Spleen (tissue), 11 donors: ENCODE data around the gene ASXL3. TPM values are rescaled to one million over a fixed set of nuclear protein-coding genes. Genes with fewer than 3 reads are reported as not detected.
A peak's percentile ranks its signal among the peaks of the same experiment; 100 is the strongest.

Experiments used
- DNase-seq: peaks from one replicate; pipeline ENCODE4 v3.0.0-alpha.2; 2020
- H3K27ac ChIP-seq, 8 donors: fragments of 200-600 bp; sonication (generic) in 7 of 8; 1 replicate in 4 of 8; 2 replicates in 4 of 8; pipeline versions ENCODE4 v1.5.0 to v1.8.0; 2016 to 2021; ENCODE audit warnings: inconsistent platforms in 4 of 8, mild to moderate bottlenecking in 4 of 8, moderate library complexity in 1 of 8
- H3K27me3 ChIP-seq, 7 donors: fragments of 200-600 bp; sonication (generic) in 6 of 7; replicated peaks in 1 of 7; 1 replicate in 4 of 7; 2 replicates in 3 of 7; pipeline versions ENCODE4 v1.5.0 to v1.8.0; 2016 to 2021; ENCODE audit warnings: inconsistent platforms in 3 of 7, mild to moderate bottlenecking in 1 of 7
- H3K36me3 ChIP-seq, 6 donors: fragments of 200-600 bp; sonication (generic) in 5 of 6; 1 replicate in 4 of 6; 2 replicates in 2 of 6; pipeline versions ENCODE4 v1.5.0 to v1.8.0; 2016 to 2021; ENCODE audit warnings: inconsistent platforms in 2 of 6
- H3K4me1 ChIP-seq, 6 donors: fragments of 200-600 bp; sonication (generic) in 5 of 6; 1 replicate in 3 of 6; 2 replicates in 3 of 6; pipeline versions ENCODE4 v1.5.0 to v1.8.0; 2016 to 2021; ENCODE audit warnings: inconsistent platforms in 3 of 6
- H3K4me3 ChIP-seq, 8 donors: fragments of 200-600 bp; sonication (generic) in 7 of 8; 1 replicate in 4 of 8; 2 replicates in 4 of 8; pipeline versions ENCODE4 v1.5.0 to v1.8.0; 2016 to 2021; ENCODE audit warnings: inconsistent platforms in 4 of 8, mild to moderate bottlenecking in 4 of 8, moderate library complexity in 2 of 8
- H3K9me3 ChIP-seq, 8 donors: fragments of 200-600 bp; sonication (generic) in 7 of 8; 1 replicate in 4 of 8; 2 replicates in 4 of 8; pipeline versions ENCODE4 v1.5.0 to v1.8.0; 2016 to 2021; ENCODE audit warnings: inconsistent platforms in 4 of 8
- CTCF ChIP-seq, 11 experiments: fragments of 200-600 bp in 7 of 11; fragments of 450-650 bp in 4 of 11; sonication (generic) in 4 of 11; IDR thresholded peaks in 8 of 11; conservative IDR thresholded peaks in 3 of 11; 1 replicate in 7 of 11; 2 replicates in 4 of 11; pipeline versions ENCODE4 v1.4.0 to v1.8.0; 2016 to 2021; ENCODE audit warnings: antibody characterized with exemption in 11 of 11, inconsistent platforms in 4 of 11, mild to moderate bottlenecking in 1 of 11
- POLR2A ChIP-seq, 3 donors: fragments of 450-650 bp; IDR thresholded peaks; one replicate each; pipeline ENCODE4 v1.5.1; 2017; ENCODE audit warnings: antibody characterized with exemption in 3 of 3, mild to moderate bottlenecking in 1 of 3
- POLR2AphosphoS5 ChIP-seq, 3 donors: sonication (generic); formaldehyde crosslinking; IDR thresholded peaks; one replicate each; pipeline ENCODE4 v1.5.1; 2017; ENCODE audit warnings: antibody characterized with exemption in 3 of 3
- WGBS, 5 donors: extraction: QIAGEN DNeasy Blood & Tissue Kit in 3 of 5; methylation state at CpG; one replicate each; pipeline versions ENCODE4 v1.1.5 to v1.1.7; 2013 to 2018; 5-methylcytosine and 5-hydroxymethylcytosine counted together
- intact Hi-C: fragments of 100-400 bp; cut with DNase I; formaldehyde crosslinking; loops from one replicate; pipeline ENCODE4 v1.15.0; 2023; ENCODE audit warnings: low total_unique reads
- polyA plus RNA-seq, 3 donors: library from polyadenylated mRNA; stranded (reverse); fragments of 200-250 nt; gene quantifications; one replicate each; pipeline ENCODE4 v1.2.1, GENCODE V29; 2013
- total RNA-seq, 7 donors: library from RNA; depleted of rRNA in 3 of 7; stranded (reverse); fragments of >200 nt in 3 of 7; fragmentation: NEBNext Ultra II Directional in 4 of 7; extraction: Animal tissue kit (Norgen Biotek cat#: 25700) in 4 of 7; gene quantifications; one replicate each; pipeline versions ENCODE4 v1.1.0 to v1.2.1, GENCODE V29; 2016 to 2021
- donor health status: healthy with polysubstance abuse.
- donor health status: DM: no; HTN: no; CAD: no; lungs with moderate emphysema.
- donor health status: DM: no; HTN: no; CAD: no.
- donor health status: Bipolar disorder and iron deficiency.
- donor health status: healthy.
- donor health status: DM: no; HTN: no; CAD: no.
- donor health status: DM: yes; HTN: yes; CAD: no.

Gene ASXL3
- total and polyA plus RNA-seq, 10 donors = 0.02 to 3.5 (median 0.76) TPM

DNA sequence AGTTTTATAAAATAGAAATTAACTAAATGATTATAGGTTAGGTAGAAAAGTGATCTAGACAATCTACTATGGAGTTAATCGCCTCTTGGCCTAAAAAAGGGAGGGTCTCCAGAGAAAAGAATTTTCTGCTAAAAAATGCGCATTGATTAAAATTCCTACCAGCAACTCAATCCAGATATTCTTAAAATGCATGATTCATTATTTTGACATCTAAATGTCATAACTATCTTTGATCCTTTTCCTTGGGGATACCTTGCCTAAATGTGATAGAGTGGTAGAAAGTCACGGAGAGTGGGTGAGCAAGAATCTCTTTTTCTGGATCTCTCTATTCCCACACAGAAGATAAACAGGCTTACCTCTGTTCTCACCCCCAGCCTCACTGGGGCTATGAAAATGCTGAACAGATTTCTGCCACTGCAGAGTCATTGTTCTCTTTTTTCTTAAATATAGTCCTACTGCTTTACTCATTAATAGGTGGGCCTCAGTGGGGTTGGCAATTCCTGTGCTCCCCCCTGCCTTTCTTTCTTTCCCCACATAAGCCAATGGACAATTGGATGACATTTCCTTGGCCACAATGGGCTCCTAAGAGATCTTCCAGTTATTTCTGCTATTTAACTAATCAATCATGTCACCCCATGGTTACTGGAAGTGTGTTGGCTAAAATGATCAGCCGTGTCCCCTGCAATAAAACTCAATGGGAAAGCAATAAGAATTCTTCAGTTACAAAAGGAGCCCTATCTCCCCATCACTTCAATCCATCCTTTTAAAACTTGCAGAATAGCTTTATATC, 5.8 kb upstream of the ASXL3 start:
- no peaks in the 10 kb centered on the region for H3K36me3 ChIP-seq
- no peak overlapping the region for H3K4me3 ChIP-seq
- H3K27me3 ChIP-seq = peaks cover 0 to 29% (median 2%) of the 10 kb centered on the region in 7 donors
- 83 to 91% (median 90%) methylated on average over 4 of the region's 4 CpGs for WGBS, 5 donors
- H3K27ac ChIP-seq = no peak overlapping the region
- peaks cover 0 to 10% (median 4%) of the 10 kb centered on the region in 8 donors for H3K9me3 ChIP-seq
- TF ChIP-seq POLR2A (IDR thresholded peaks at IDR 0.05) = no peak
- no peak for TF ChIP-seq CTCF (IDR thresholded peaks at IDR 0.05 in 8 of 11, conservative IDR thresholded peaks at IDR 0.05 in 3 of 11)
- no peak for TF ChIP-seq POLR2AphosphoS5 (IDR thresholded peaks at IDR 0.05)
- DNase-seq = no peak
- intact Hi-C loops = no loop called here
- H3K4me1 ChIP-seq = peaks cover 0 to 1% (median under 1%) of the 10 kb centered on the region in 6 donors

DNA sequence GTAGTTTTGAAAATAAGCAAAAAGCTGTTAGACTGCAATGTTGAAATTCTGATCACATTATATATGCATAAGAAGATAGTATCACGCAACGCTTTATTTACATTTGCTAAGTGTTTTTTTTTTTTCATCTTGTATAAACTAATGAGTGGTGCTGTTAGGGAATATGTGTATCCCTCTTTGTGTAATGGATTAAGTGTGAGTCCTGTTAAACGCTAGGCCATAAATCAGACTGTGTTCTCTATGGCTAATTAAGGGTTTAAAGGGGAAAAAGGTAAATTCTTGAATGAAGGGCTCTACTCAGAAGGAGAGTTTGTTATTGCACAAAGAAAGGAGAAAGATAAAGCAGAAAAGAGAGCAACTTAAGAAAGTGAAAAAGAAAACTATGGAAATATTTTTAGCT, 4.8 kb upstream of the ASXL3 start:
- peaks cover 0 to 9% (median 6%) of the 10 kb centered on the region in 6 donors for H3K4me1 ChIP-seq
- no peaks in the 10 kb centered on the region for H3K36me3 ChIP-seq
- no peak for DNase-seq
- H3K27me3 ChIP-seq = peaks cover 0 to 38% (median 10%) of the 10 kb centered on the region in 7 donors
- no peak overlapping the region for H3K4me3 ChIP-seq
- 83 to 91% (median 89%) methylated on average over 3 of the region's 3 CpGs for WGBS, 5 donors
- H3K9me3 ChIP-seq = peaks cover 0 to under 1% (median 0%) of the 10 kb centered on the region in 8 donors
- intact Hi-C loops = no loop called here
- no peak for TF ChIP-seq POLR2AphosphoS5 (IDR thresholded peaks at IDR 0.05)
- no peak for TF ChIP-seq CTCF (IDR thresholded peaks at IDR 0.05 in 8 of 11, conservative IDR thresholded peaks at IDR 0.05 in 3 of 11)
- TF ChIP-seq POLR2A (IDR thresholded peaks at IDR 0.05) = no peak
- H3K27ac ChIP-seq = no peak overlapping the region

DNA sequence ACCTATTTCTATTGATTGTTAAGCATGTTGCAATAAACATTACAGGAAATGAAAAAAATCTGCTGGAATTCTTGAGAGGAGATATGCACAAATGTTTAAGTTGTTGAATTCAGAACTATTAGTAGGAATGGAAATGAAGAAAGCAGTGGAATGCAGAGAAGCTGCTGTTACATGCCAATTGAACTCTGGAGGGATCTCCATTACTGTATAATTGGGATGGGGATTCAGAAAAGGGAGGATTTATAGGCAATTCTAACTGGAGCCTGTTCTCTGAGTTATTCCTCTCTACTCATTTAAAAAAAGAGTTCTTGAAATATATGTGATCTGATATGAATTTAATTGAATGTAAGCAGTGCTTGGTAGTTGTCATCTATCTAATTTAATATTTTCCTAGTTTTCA, 2.6 kb upstream of the ASXL3 start:
- no peak for TF ChIP-seq POLR2A (IDR thresholded peaks at IDR 0.05)
- TF ChIP-seq CTCF (IDR thresholded peaks at IDR 0.05 in 8 of 11, conservative IDR thresholded peaks at IDR 0.05 in 3 of 11) = no peak
- TF ChIP-seq POLR2AphosphoS5 (IDR thresholded peaks at IDR 0.05) = no peak
- no peak for DNase-seq
- intact Hi-C loops = no loop called here
- Histone ChIP-seq H3K9me3 (no peaks in the 10 kb centered on the region), H3K4me3 (no peak overlapping the region), H3K27me3 (peaks cover 0 to 59% (median 10%) of the 10 kb centered on the region in 7 donors), H3K27ac (no peak overlapping the region), H3K4me1 (peaks cover 0 to 19% (median 6%) of the 10 kb centered on the region in 6 donors), H3K36me3 (no peaks in the 10 kb centered on the region)

GRCh38 chr18:33576999-33577646, 896 bp upstream of the ASXL3 start:
- TF ChIP-seq POLR2AphosphoS5 (IDR thresholded peaks at IDR 0.05) (no peak), POLR2A (IDR thresholded peaks at IDR 0.05) (no peak), CTCF (IDR thresholded peaks at IDR 0.05 in 8 of 11, conservative IDR thresholded peaks at IDR 0.05 in 3 of 11) (no peak)
- whole genome bisulfite sequencing, 5 donors = 18 to 24% (median 20%) methylated on average over 5 of the region's 5 CpGs
- H3K36me3 ChIP-seq = no peaks in the 10 kb centered on the region
- H3K4me1 ChIP-seq = peaks cover 0 to 19% (median 6%) of the 10 kb centered on the region in 6 donors
- H3K9me3 ChIP-seq = no peaks in the 10 kb centered on the region
- no peak for DNase-seq
- intact Hi-C loops = no loop called here
- peak overlapping the region in 5 of 8 donors; percentile 40 to 69 (median 45) for H3K4me3 ChIP-seq
- H3K27ac ChIP-seq = peak overlapping the region in 4 of 8 donors; percentile 75 to 80 (median 78)
- peaks cover 0 to 63% (median 10%) of the 10 kb centered on the region in 7 donors for H3K27me3 ChIP-seq
